ENCODE data around the gene ZNF8.

DNA sequence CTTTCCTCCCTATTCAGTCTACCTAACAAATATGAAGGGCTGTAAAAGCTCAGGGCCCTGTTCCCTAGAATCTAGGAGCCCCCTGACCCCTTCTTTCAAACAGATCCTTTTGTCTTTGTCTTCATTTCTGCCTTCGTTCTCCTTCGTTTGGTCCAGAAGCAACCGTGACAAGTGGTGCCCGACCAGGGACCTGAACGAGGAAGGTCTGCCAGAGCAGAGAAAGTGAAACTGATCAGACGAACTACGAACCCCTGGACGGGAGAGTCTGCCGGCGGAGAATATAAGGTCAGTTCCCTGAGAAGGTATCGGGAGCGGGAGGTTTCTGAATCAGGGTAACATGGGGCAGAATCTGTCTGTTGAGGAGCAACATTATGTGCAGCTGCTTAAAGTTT lies 27.2 kb downstream of the ZNF8 start:
- TF ChIP-seq, protein P1, sequence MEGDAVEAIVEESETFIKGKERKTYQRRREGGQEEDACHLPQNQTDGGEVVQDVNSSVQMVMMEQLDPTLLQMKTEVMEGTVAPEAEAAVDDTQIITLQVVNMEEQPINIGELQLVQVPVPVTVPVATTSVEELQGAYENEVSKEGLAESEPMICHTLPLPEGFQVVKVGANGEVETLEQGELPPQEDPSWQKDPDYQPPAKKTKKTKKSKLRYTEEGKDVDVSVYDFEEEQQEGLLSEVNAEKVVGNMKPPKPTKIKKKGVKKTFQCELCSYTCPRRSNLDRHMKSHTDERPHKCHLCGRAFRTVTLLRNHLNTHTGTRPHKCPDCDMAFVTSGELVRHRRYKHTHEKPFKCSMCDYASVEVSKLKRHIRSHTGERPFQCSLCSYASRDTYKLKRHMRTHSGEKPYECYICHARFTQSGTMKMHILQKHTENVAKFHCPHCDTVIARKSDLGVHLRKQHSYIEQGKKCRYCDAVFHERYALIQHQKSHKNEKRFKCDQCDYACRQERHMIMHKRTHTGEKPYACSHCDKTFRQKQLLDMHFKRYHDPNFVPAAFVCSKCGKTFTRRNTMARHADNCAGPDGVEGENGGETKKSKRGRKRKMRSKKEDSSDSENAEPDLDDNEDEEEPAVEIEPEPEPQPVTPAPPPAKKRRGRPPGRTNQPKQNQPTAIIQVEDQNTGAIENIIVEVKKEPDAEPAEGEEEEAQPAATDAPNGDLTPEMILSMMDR (conservative IDR thresholded peaks at IDR 0.05; ENCODE audit: low read depth, low read length) = no peak
- no peak for TF ChIP-seq FOS (IDR thresholded peaks at IDR 0.05; ENCODE audit: low read depth, low read length)
- TF ChIP-seq, protein P2, sequence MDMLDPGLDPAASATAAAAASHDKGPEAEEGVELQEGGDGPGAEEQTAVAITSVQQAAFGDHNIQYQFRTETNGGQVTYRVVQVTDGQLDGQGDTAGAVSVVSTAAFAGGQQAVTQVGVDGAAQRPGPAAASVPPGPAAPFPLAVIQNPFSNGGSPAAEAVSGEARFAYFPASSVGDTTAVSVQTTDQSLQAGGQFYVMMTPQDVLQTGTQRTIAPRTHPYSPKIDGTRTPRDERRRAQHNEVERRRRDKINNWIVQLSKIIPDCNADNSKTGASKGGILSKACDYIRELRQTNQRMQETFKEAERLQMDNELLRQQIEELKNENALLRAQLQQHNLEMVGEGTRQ (IDR thresholded peaks at IDR 0.05; ENCODE audit: low read depth, low read length) = no peak
- TF ChIP-seq, protein P3, sequence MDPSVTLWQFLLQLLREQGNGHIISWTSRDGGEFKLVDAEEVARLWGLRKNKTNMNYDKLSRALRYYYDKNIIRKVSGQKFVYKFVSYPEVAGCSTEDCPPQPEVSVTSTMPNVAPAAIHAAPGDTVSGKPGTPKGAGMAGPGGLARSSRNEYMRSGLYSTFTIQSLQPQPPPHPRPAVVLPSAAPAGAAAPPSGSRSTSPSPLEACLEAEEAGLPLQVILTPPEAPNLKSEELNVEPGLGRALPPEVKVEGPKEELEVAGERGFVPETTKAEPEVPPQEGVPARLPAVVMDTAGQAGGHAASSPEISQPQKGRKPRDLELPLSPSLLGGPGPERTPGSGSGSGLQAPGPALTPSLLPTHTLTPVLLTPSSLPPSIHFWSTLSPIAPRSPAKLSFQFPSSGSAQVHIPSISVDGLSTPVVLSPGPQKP (IDR thresholded peaks at IDR 0.05; ENCODE audit: borderline replicate concordance, low read depth, low read length) = no peak
- TF ChIP-seq CEBPB (IDR thresholded peaks at IDR 0.05; ENCODE audit: low read depth, low read length) = no peak
